DLD1 (cell line): ENCODE results near the gene DMGDH.
"Not testable (repeated sequence)": the region's sequence is repeated elsewhere in the genome, so short reads cannot be mapped to it uniquely, and the experiment has no call there.

Source experiments
- in situ Hi-C: cut with HindIII; loops from 2 replicates; pipeline ENCODE4 v1.10.0; 2017; ENCODE audit warnings: low sequenced_read_pairs

Gene DMGDH

GRCh38 chr5:78983194-78983593 is 86.3 kb downstream of the DMGDH start:
- in situ Hi-C loops: not testable (repeated sequence)

- in situ Hi-C loops: no loop called here
Measured at GRCh38 chr5:78979909-78980308, 89.6 kb downstream of the DMGDH start.

GRCh38 chr5:78979117-78979742 is 90.2 kb downstream of the DMGDH start:
- in situ Hi-C loops: no loop called here

- in situ Hi-C loops: no loop called here
Measured at GRCh38 chr5:78975035-78975434, 94.4 kb downstream of the DMGDH start.

GRCh38 chr5:78974601-78975000 is 94.9 kb downstream of the DMGDH start:
- in situ Hi-C loops: no loop called here

- in situ Hi-C loops: no loop called here
Measured at GRCh38 chr5:78974011-78974410, 95.5 kb downstream of the DMGDH start.

- in situ Hi-C loops: no loop called here
Measured at GRCh38 chr5:78972654-78973428, 96.6 kb downstream of the DMGDH start.

- in situ Hi-C loops: no loop called here
Measured at GRCh38 chr5:78971998-78972397, 97.5 kb downstream of the DMGDH start.

- in situ Hi-C loops: no loop called here
Measured at GRCh38 chr5:78968781-78969180, 100.7 kb downstream of the DMGDH start.

- in situ Hi-C loops: loop anchor here (5.0 kb wide), 1 partner anchor 83 kb away; no protein-coding TSS in a partner anchor
Measured at GRCh38 chr5:78964889-78965288, 104.6 kb downstream of the DMGDH start.

GRCh38 chr5:78961743-78962142 is 107.7 kb downstream of the DMGDH start:
- in situ Hi-C loops: loop anchor here (5.0 kb wide), 1 partner anchor 79 kb away; no protein-coding TSS in a partner anchor

- in situ Hi-C loops: loop anchor here (5.0 kb wide), 1 partner anchor 77 kb away; no protein-coding TSS in a partner anchor
Measured at GRCh38 chr5:78959767-78960166, 109.7 kb downstream of the DMGDH start.

GRCh38 chr5:78958672-78959445 is 110.6 kb downstream of the DMGDH start:
- in situ Hi-C loops: no loop called here

GRCh38 chr5:78956901-78957300 is 112.6 kb downstream of the DMGDH start:
- in situ Hi-C loops: no loop called here

GRCh38 chr5:78953092-78953800 is 116.2 kb downstream of the DMGDH start:
- in situ Hi-C loops: no loop called here
